GM19455 (cell line): ENCODE results near the gene MYCBPAP.

Experiments used
- ATAC-seq: cut with Tn5 transposase; IDR thresholded peaks from one replicate; pipeline ENCODE4 v1.9.1; 2021; ENCODE audit not compliant: unreplicated experiment

MYCBPAP gene

GRCh38 chr17:50517011-50517410 is 8.8 kb downstream of the MYCBPAP start:
- ATAC-seq: no peak

DNA sequence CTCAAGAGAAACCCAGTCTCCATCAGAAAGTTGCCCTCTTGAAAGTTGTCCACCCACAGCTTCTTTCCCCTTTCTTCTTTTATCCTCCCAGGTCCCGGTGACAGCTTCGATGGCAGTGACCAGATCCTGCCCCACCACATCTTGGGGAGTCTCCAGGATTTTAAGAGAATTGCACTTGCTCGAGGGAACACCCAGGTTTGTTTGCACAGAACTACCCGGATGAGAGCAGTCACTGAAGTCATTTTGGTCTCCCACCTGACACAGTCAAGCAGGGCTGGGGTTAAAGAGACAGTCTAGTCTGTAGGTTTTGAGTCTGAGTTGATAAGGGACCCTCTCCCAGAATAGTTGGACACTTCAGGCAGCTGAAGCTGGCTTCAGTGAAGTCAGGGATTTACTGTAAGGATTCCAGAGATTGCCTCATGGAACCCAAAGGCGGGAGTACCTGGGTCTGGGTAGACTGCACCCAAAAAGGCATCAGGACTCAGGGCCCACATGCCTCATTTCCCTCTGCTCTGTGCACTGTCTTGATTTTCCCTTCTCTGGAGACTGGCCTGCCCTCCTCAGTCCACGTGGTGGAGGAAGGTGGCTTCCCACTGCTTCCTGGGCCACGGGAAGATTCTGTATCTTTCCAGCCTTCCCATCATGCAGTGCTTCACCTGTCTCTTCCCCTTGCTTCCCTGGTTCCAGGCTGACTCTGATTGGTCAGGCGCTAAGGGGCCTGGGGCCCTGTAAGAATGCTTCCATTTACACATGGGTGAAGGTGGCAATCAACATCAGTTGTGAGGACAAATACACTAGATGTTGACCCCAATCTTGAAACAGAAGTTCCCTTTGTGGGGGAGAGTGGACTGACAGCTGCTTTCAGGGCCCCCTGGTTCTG is 9.5 kb downstream of the MYCBPAP start:
- ATAC-seq: no peak

DNA sequence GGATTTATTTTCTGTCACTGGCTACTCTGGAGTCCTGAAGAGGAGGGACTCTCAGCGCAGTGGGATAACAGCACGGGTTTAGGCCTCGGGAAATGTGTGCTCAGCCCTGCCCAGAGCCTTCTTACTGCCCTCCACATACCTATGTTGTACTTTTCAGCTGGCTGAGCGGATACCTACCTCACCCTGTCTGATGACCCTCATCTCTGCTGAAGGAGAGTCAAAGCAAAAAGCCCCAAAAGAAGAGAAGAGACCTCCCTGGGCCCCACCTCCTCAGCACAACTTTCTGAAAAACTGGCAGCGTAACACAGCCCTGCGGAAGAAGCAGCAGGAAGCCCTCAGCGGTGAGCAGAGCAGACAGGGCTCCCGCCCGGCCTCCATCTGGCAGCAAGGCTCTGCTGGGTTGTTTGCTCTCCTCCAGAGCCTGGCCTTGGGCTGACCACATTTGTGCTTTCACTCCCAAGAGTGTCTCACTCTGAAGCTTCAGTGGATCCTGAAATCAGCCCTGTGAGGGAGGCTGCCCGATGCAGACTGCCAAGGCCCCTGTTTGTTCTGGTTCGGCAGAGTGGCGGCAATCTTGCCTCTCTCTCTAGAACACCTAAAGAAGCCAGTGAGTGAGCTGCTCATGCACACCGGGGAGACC is 10.3 kb downstream of the MYCBPAP start:
- no peak for ATAC-seq

DNA sequence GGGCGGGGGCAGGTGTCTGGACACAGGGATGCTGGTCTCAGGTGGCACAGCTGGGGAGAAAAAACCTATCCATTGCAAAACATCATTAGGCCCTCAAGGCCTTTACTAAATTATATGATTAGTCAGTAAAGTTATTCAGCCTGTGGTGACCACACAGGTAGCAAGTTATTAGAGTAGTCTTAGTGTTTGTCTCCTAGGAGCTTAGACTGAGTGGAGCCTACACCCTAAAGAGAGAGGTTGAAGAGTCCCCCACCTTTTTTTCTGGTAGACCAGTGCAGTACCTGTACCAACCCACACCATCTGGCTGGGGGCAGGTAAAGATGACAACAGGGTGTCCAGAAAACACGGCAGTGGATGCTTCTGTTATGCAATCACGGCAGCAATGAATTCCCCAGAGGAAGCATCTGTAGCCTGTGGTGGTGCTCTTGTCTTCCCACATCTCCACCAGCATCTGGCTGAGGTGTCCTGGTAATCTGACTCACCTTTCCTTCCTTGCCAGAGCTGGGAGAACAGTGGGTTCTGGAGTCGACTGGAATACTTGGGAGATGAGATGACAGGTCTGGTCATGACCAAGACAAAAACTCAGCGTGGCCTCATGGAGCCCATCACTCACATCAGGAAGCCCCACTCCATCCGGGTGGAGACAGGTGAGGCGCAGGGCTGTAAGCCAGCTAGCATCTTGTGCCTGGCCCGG is 11.0 kb downstream of the MYCBPAP start:
- no peak for ATAC-seq

GRCh38 chr17:50520483-50520882 is 12.2 kb downstream of the MYCBPAP start:
- no peak for ATAC-seq

GRCh38 chr17:50521514-50521913 is 13.3 kb downstream of the MYCBPAP start:
- no peak for ATAC-seq

- no peak for ATAC-seq
Measured at GRCh38 chr17:50522766-50523165, 14.5 kb downstream of the MYCBPAP start.

DNA sequence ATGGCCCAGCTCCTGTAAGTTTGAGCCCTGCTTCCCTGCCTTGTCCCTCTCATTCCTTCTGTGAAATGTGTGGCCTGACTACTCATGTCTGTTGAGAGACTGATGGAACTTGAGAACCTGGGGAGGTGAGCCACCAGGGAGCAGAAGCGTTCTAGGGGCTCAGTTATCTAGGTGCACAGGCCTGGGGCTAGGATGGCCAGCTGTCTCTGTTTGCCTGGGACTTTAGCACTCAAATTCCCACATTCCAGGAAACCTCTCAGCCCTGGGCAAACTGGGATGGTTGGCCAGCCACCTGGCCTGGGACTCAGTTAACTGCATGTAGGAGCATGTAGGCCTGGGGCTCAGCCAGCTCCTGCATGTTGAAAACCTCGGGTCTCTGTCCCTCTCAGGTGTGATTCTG is 15.0 kb downstream of the MYCBPAP start:
- ATAC-seq: no peak

GRCh38 chr17:50524838-50525237 is 16.6 kb downstream of the MYCBPAP start:
- ATAC-seq: no peak

DNA sequence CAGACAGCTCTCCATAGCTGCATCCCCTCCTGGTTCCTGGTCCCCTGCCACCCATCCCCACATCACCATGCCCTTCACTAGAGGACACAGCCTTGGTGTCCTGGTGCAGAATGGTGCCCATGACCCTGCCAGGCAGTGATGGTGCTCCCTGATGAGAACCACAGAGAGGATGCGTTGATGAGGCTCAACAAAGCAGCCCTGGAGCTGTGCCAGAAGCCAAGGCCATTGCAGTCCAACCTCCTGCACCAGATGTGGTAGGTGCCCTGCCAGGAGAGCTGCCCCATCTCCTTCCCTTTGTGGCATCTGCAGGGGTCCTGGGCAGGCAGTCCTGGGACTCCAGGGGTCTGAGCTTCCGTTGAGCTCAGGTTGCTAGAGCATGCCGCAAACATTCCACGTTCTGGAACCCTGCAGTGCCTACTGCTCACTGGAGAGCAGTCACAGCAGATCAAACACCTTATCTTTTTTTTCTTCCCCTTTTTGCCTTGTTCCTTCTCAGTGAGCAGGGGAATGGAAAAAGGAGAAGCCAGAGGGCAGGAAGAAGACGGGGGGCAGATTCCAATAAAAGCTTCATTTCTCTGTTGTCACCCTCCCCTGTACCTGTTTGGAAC is 19.0 kb downstream of the MYCBPAP start:
- ATAC-seq: no peak

- ATAC-seq: no peak
Measured at GRCh38 chr17:50527949-50528474, 19.8 kb downstream of the MYCBPAP start.

GRCh38 chr17:50529849-50530248 is 21.6 kb downstream of the MYCBPAP start:
- no peak for ATAC-seq

DNA sequence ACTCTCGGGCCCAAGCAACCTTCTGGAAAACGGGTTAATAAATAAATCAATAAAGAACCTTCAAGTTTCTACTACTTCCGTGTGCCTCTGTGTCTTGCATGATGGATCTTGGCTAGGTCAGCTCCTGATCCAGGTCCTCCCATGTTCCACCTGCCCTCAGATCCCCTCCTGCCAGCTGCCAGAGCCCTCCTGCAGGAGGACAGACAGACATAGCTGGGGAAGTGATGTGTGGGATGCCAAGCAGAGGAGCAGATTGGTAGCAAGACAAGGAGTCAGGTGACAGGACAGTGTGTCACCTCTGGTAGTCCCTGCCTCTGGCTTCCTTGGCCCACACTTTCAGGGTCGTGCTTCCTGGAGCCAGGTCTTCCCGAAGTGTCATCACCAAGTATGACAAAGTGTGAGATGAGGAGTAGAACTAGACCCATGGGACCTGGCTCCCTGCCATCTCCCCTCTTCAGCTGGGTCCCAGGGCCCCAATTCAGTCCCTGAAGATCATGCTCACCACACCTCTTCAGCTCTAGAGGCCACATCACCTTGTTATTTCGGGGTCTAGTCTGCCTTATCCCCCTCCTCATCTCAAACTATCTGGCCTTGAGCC is 23.3 kb downstream of the MYCBPAP start:
- no peak for ATAC-seq

GRCh38 chr17:50532452-50533024 is 24.3 kb downstream of the MYCBPAP start, which contains the start of gene EPN3:
EPN3 (plus strand) TSS chr17:50532735; CDS start chr17:50536557, 3,822 bp downstream.
- ATAC-seq: no peak

- ATAC-seq: no peak
Measured at GRCh38 chr17:50533185-50533584, 24.9 kb downstream of the MYCBPAP start.

- ATAC-seq: no peak
Measured at GRCh38 chr17:50533720-50534148, 25.5 kb downstream of the MYCBPAP start.

- no peak for ATAC-seq
Measured at GRCh38 chr17:50534222-50534978, 26.2 kb downstream of the MYCBPAP start.

DNA sequence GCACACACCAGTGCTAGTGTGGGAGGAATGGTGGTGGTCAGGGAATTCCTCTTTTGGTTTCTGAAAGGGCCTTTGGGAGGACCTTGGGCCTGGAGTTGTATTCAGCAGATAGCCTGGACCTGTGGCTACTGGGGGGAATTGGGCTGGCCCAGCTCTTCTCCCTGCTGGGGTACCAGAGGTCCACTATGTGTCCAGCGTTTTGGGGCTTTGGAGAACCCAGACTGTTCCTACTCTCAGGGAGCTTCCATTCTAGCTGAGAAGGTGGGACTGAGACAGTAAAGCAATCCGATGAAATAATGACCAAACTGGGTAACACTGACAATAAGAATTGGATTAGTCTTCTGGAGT is 26.7 kb downstream of the MYCBPAP start:
- no peak for ATAC-seq

DNA sequence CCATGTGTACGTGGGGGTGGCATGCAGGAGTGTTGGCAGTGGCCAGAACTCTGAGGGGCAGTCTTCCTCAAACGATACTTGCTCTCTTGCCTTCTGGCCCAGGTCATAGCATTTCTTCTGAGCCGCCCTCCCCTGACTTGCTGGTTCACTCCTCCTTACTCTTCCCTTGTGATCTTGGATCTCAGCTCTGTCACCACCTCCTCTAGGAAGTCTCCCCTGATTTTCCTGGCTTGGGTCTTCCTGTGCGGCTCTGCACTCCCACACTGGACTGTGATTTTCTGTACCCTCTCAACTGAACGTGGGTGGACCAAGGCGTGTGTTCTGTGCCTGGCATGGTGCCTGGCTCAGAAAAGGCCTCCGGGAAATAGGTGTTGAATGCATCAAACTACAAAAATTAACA is 27.2 kb downstream of the MYCBPAP start:
- ATAC-seq: no peak
